ENCODE data around the gene FBP1.

The FBP1 gene

GRCh38 chr9:94668418-94668927 lies 29.2 kb upstream of the FBP1 start:
- DNase-seq (ENCODE audit: low read depth), result no peak
- H3K4me3 ChIP-seq (ENCODE audit: control insufficient read depth, low read depth, low read length), result no peak overlapping the region

GRCh38 chr9:94666364-94667099 lies 27.2 kb upstream of the FBP1 start:
- no peak for TF ChIP-seq CTCF (IDR thresholded peaks at IDR 0.05; ENCODE audit: control insufficient read depth, insufficient read depth, low read depth, low read length, missing control alignments)
- no peak overlapping the region for H3K4me3 ChIP-seq (ENCODE audit: control insufficient read depth, low read depth, low read length)
- no peak for DNase-seq (ENCODE audit: low read depth)

More at GRCh38 chr9:94668418-94668927, 29.2 kb upstream of the FBP1 start:
- no peak for TF ChIP-seq CTCF (IDR thresholded peaks at IDR 0.05; ENCODE audit: control insufficient read depth, insufficient read depth, low read depth, low read length, missing control alignments)

GRCh38 chr9:94665613-94666012 lies 26.3 kb upstream of the FBP1 start:
- no peak for DNase-seq (ENCODE audit: low read depth)
- TF ChIP-seq CTCF (IDR thresholded peaks at IDR 0.05; ENCODE audit: control insufficient read depth, insufficient read depth, low read depth, low read length, missing control alignments), result no peak
- H3K4me3 ChIP-seq (ENCODE audit: control insufficient read depth, low read depth, low read length), result no peak overlapping the region

- DNase-seq (ENCODE audit: low read depth), result no peak
- H3K4me3 ChIP-seq (ENCODE audit: control insufficient read depth, low read depth, low read length), result no peak overlapping the region
- TF ChIP-seq CTCF (IDR thresholded peaks at IDR 0.05; ENCODE audit: control insufficient read depth, insufficient read depth, low read depth, low read length, missing control alignments), result no peak
Observed at GRCh38 chr9:94664801-94665200, 25.5 kb upstream of the FBP1 start.

GRCh38 chr9:94663640-94664039 lies 24.3 kb upstream of the FBP1 start:
- no peak for DNase-seq (ENCODE audit: low read depth)
- no peak for TF ChIP-seq CTCF (IDR thresholded peaks at IDR 0.05; ENCODE audit: control insufficient read depth, insufficient read depth, low read depth, low read length, missing control alignments)
- no peak overlapping the region for H3K4me3 ChIP-seq (ENCODE audit: control insufficient read depth, low read depth, low read length)

GRCh38 chr9:94663140-94663539 lies 23.8 kb upstream of the FBP1 start:
- no peak for DNase-seq (ENCODE audit: low read depth)

More at GRCh38 chr9:94663140-94663539, 23.8 kb upstream of the FBP1 start:
- TF ChIP-seq CTCF (IDR thresholded peaks at IDR 0.05; ENCODE audit: control insufficient read depth, insufficient read depth, low read depth, low read length, missing control alignments), result no peak
- no peak overlapping the region for H3K4me3 ChIP-seq (ENCODE audit: control insufficient read depth, low read depth, low read length)
